AG04450 (cell line): ENCODE measurements around the gene RIC3. TPM values are rescaled to one million over a fixed set of nuclear protein-coding genes. Genes with fewer than 3 reads are reported as not detected.

Experiments used
- CTCF ChIA-PET: fragments of 300-600, 350-600 bp; formaldehyde crosslinking; extraction: SDS; loops from one replicate; lab custom pipeline; 2022; ENCODE audit warnings: antibody characterized with exemption, inconsistent platforms; lab: Charles Lee
- POLR2A ChIA-PET: fragments of 350-600 bp; formaldehyde crosslinking; extraction: SDS; loops from one replicate; lab custom pipeline; 2021; ENCODE audit warnings: antibody characterized with exemption, inconsistent platforms; lab: Yijun Ruan, JAX
- DNase-seq: peaks from one replicate; pipeline ENCODE4 v3.0.0-alpha.2; 2011; ENCODE audit warnings: low read depth, low spot score
- H3K27ac ChIP-seq: one replicate; pipeline ENCODE4 v1.5.1; 2012; ENCODE audit warnings: low read depth, low read length, control low read depth
- H3K27me3 ChIP-seq: one replicate; pipeline ENCODE4 v1.6.0; 2012; ENCODE audit warnings: low read length; ENCODE audit not compliant: control insufficient read depth, insufficient read depth
- H3K4me3 ChIP-seq: 2 replicates; pipeline ENCODE4 v1.5.1; 2011; ENCODE audit warnings: mild to moderate bottlenecking, low read depth, low read length, control low read depth
- H3K9me3 ChIP-seq: 2 replicates; pipeline ENCODE4 v1.5.1; 2012; ENCODE audit warnings: low read length; ENCODE audit not compliant: control insufficient read depth, insufficient read depth
- CTCF ChIP-seq: IDR thresholded peaks from 2 replicates; pipeline ENCODE4 v1.5.1; 2011; ENCODE audit warnings: low read depth, low read length, control low read depth, inconsistent platforms
- polyA minus RNA-seq: library from RNA; depleted of rRNA, polyadenylated mRNA; stranded (reverse); fragments of >200 nt; gene quantifications from 2 replicates; pipeline ENCODE4 v1.2.3, GENCODE V29; 2011; rRNA and poly(A)+ RNA removed
- polyA plus RNA-seq: library from polyadenylated mRNA; depleted of rRNA; stranded (reverse); fragments of >200 nt; gene quantifications from 2 replicates; pipeline ENCODE4 v1.2.3, GENCODE V29; 2011; rRNA removed

Gene RIC3
- polyA plus RNA-seq, result not detected in 2 replicates
- not detected in 2 replicates for polyA minus RNA-seq

- DNase-seq, result no peak
- TF ChIP-seq CTCF, result no peak
- ChIA-PET POLR2A (no interaction called here), CTCF (interaction anchor here (2.0 kb wide), 1 partner anchor 24 kb away, joined by 5 read pairs; no protein-coding TSS in a partner anchor)
- Histone ChIP-seq H3K27me3 (peaks cover 21% of the 10 kb centered on the region), H3K27ac (no peak within 1 kb of the TSS), H3K4me3 (no peak within 1 kb of the TSS), H3K9me3 (no peaks in the 10 kb centered on the region; the same call in 1 of the 2 replicates)
These were observed at the start of gene RIC3 for GRCh38 chr11:8168485-8169257. Gene RIC3, minus strand, starts transcription at chr11:8169025. Its CDS starts 36 bp downstream, at chr11:8168989.

GRCh38 chr11:8218409-8218808, 49.6 kb upstream of the RIC3 start:
- no peak overlapping the region for H3K4me3 ChIP-seq
- no peak for TF ChIP-seq CTCF
- no peak overlapping the region for H3K27ac ChIP-seq
- peaks cover 25% of the 10 kb centered on the region for H3K27me3 ChIP-seq
- ChIA-PET POLR2A (no interaction called here), CTCF (interaction anchor here (0.6 kb wide), 1 partner anchor 33 kb away, joined by 3 read pairs; no protein-coding TSS in a partner anchor)
- no peak for DNase-seq
- no peaks in the 10 kb centered on the region for H3K9me3 ChIP-seq

GRCh38 chr11:8217926-8218325, 49.1 kb upstream of the RIC3 start:
- no peak overlapping the region for H3K4me3 ChIP-seq
- POLR2A ChIA-PET, result no interaction called here
- no peak overlapping the region for H3K27ac ChIP-seq
- H3K9me3 ChIP-seq, result no peaks in the 10 kb centered on the region
- H3K27me3 ChIP-seq, result peaks cover 25% of the 10 kb centered on the region
- CTCF ChIA-PET, result interaction anchor here (0.6 to 0.7 kb wide), 2 partner anchors 32 to 136 kb away, joined by 3 read pairs; no protein-coding TSS in a partner anchor
- no peak for DNase-seq
- no peak for TF ChIP-seq CTCF

GRCh38 chr11:8217136-8217535, 48.3 kb upstream of the RIC3 start:
- H3K27ac ChIP-seq, result no peak overlapping the region
- CTCF ChIA-PET, result interaction anchor here (0.7 kb wide), 1 partner anchor 137 kb away, joined by 3 read pairs; no protein-coding TSS in a partner anchor
- POLR2A ChIA-PET, result no interaction called here
- TF ChIP-seq CTCF, result no peak
- no peak for DNase-seq
- H3K4me3 ChIP-seq, result no peak overlapping the region
- H3K27me3 ChIP-seq, result peaks cover 28% of the 10 kb centered on the region
- no peaks in the 10 kb centered on the region for H3K9me3 ChIP-seq

- POLR2A ChIA-PET, result no interaction called here
These were observed 44.6 kb upstream of the RIC3 start for GRCh38 chr11:8213376-8213775.

More at GRCh38 chr11:8213376-8213775, 44.6 kb upstream of the RIC3 start:
- no peak for TF ChIP-seq CTCF
- H3K9me3 ChIP-seq, result no peaks in the 10 kb centered on the region
- CTCF ChIA-PET, result no interaction called here
- H3K27ac ChIP-seq, result no peak overlapping the region
- peaks cover 18% of the 10 kb centered on the region for H3K27me3 ChIP-seq
- no peak for DNase-seq
- H3K4me3 ChIP-seq, result no peak overlapping the region
